NCI-H460 (cell line): Measurements from ENCODE around the gene SLC9A9. TPM values are rescaled to one million over a fixed set of nuclear protein-coding genes. Genes with fewer than 3 reads are reported as not detected.

ENCODE experiments used
- DNase-seq: peaks from one replicate; pipeline ENCODE4 v3.0.0-alpha.2; 2016; ENCODE audit warnings: low read depth; ENCODE audit errors: extremely low read depth
- total RNA-seq: library from RNA; depleted of rRNA; stranded (reverse); fragments of >200 nt; shearing (Covaris generic); gene quantifications from 2 replicates; pipeline ENCODE4 v1.2.3, GENCODE V29; 2014

Gene SLC9A9
- total RNA-seq, 1 experiment from 2014 or later = 1.1 TPM

DNA sequence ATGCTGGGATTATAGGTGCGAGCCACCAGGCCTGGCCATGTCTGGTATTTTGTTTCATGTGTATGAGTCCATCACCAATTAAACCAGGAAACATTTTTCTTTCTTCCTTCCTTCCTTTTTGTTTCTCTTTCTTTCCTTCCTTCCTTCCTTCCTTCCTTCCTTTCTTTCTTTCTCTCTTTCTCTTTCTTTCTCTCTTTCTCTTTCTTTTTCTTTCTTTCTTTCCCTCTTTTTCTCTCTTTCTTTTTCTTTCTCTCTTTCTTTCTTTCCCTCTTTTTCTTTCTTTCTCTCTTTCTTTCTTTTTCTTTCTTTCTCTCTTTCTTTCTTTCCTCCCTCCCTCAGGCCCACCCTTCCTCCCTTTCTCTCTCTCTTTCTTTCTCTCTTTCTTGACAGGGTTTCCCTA is 83.4 kb downstream of the SLC9A9 start:
- DNase-seq = no peak

- no peak for DNase-seq
These were observed 84.6 kb downstream of the SLC9A9 start for GRCh38 chr3:143763564-143764162.

DNA sequence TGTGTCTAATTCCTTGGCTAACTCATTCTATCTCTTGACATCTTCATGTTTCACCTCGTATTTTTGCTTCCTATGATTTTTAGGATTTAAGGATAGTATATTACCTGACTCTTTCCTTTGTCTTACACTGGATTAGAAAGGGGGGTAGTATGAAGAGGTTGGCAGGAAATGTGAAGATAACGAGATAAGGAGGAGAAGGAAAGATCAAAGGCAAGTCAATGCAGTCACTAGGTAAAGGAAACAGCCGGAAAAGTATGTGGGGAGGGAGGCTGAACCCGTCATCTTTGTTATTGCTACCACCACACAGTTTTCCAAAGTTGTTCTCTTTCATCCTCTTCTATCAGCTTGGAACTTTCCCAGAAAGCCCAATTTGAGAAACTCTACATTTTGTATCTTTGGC is 90.6 kb downstream of the SLC9A9 start:
- DNase-seq = no peak

DNA sequence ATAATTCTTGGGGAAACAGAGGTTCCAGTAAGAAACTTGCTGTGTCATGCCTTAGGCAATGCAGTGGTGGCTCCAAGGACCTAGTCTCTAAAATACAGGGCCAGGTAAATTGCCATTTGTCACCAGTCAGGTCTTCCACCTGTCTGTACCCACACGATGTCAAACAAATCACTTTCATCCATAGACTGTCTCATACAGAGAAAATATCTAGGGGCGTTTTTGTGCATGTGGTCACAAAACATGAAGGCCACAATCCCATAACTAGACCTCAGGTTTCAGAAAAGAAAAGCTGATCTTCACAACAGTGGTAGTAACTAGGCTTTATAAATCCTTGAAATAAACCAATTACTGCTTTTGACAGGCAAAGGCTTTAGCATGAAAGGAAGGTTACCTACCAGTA is 92.3 kb downstream of the SLC9A9 start:
- DNase-seq = no peak

DNA sequence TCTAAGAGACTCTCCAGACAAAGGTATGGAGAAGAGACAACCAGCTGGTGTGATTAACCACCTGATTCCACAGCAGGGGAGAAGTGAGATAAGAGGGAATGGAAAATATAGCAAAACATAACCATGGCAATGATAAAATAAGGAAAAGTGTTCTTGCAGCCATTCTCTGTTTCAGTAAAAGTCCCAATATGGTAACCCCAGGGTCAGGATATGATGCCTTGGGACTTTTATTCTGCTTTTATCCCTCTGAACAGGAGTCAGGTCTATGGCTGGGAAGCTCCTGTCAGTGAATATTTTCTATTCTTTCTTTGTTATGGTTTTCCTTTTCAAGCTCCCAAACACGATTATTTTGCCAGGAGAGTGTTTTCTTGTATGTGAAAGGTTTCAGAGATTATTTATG is 94.2 kb downstream of the SLC9A9 start:
- DNase-seq = no peak

DNA sequence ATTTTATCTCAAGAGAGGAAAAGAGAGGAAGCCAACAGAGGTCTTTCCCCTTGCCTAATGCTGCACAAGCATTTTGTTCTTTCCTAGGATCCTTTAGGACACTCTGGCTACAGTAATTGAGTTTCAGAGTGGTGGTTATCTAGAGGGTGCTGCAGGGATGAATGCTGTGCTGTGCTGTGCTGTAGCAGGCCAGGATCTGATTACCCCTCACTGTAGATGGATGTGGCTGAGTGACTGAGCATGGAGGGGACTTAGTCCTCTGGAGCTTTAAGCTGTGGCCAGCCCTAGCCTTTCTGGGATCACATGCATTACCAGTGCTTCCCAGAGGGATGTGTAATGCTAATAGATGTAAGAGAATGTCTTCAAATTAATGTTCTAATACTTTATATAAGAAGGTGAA is 94.8 kb downstream of the SLC9A9 start:
- no peak for DNase-seq

- DNase-seq = no peak
These were observed 95.3 kb downstream of the SLC9A9 start for GRCh38 chr3:143753006-143753405.

DNA sequence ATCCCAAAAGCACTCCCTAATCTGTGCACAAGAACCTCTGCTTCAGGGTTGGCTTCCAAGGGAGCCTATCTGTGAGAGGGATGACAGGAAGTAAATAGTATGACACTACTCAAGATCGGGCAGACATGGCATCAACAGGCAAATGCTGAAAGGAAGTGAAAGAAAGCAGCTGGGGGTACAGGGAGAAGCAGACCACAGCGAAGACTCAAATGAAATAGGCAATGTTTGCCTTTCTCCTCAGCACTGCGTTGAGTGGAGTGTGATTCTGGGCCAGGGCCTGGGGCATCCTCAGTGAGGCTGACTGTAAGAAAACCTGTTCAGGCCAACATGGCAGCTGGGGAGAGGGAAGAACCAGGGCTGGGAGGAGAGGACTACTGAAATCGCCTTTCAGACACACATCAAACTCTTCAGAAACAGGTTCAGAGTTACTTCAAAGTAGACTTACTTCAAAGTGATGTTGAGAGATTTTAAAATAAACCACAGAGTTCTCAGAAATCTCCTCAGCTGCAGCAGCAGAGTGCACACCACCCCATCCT is 96.6 kb downstream of the SLC9A9 start:
- no peak for DNase-seq

DNA sequence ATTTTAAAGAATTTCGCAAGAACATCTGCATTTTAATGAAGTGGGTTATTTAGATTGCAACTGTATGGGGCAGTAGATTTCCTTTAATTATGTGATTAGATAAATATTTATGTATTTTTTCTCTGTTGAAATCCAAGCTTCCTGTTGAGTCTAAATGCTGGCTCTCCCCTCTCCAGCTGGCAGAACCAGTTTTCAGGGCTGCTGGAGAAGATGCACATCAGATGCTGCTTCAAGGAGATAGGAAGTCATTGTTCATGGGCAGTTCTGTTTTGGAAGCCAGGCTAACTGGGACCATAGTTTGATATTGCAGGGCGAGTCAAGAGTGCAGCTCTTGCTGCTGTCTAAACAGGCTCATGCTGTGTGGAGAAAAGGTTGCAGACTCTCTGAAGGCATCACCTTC is 97.4 kb downstream of the SLC9A9 start:
- DNase-seq = no peak

DNA sequence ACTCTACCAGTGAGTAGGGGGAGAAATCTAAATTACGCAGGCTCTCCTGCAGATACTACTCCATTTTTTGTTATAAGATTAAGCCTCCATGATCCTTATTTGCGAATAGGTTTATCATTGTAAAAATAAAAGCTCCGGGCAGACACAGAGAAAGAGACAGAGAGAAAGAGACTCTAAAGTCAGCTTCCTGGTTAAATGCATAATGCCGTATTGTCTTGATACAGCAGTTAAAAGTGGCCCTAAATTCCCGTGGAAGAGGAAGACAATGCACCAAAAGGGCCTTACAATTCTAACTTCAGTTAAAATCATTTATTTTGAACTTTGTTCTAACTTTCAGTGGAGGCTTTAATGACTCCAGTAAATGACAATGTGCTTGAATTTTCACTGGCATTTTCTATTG is 98.3 kb downstream of the SLC9A9 start:
- no peak for DNase-seq

DNA sequence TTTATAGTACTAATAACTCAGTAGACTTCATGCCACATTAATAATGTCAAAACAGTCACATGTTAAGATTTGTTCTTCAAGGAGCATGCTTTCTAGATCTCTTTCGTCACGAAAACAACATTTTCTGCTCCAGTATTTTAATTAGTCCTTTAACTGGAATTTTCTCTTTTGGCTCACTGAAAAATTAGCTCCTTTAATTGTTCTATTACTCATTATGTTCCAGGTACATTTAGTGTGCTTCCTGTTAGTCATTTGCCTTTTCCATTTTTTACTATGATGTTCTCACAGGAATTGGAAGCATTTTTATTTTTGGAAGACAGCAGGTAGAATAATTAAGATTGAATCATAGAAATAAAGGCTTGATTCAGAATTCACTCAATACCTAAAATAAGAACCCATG is 111.2 kb downstream of the SLC9A9 start:
- DNase-seq = no peak

- no peak for DNase-seq
These were observed 111.9 kb downstream of the SLC9A9 start for GRCh38 chr3:143736205-143736997.

DNA sequence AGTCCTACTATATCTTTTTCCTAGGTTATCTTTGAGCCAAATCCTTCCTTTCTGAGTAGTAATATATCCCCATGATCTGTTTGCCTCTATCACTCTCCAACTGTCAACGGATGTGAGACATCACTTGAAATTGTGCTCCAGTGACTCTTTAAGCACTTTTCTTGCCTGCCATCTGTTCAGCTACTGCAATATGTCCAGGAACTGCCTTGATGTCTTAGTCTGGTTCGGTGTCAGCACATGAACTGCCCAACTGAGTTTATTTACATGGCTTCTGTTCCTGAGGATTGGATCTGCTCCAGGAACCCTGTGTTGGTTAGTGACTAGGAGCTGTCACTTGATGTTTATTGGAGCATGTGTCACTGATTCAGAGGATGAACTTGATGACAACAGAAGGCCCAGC is 116.5 kb downstream of the SLC9A9 start:
- DNase-seq = no peak

DNA sequence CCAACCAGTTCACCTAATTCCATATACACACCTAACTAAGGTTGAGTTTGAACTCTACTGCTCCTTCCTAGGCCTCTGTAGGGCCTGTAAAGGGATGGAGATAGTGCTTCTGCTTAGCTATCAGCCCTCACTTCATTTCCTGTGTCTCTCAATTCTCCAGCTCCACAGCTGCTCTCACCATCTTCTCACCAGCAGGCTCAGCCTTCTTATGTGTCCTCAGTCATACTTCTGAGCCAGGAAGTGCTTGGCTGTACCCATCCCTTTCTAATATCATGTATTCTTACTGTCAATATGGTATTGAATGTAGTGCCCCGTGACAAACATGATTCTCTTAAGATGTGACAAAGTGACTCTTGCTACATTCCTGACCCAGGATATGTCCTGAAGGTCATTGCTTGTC is 116.9 kb downstream of the SLC9A9 start:
- DNase-seq = no peak

- DNase-seq = no peak
These were observed 120.9 kb downstream of the SLC9A9 start for GRCh38 chr3:143727391-143727790.

GRCh38 chr3:143726727-143727126 is 121.5 kb downstream of the SLC9A9 start:
- DNase-seq = no peak

DNA sequence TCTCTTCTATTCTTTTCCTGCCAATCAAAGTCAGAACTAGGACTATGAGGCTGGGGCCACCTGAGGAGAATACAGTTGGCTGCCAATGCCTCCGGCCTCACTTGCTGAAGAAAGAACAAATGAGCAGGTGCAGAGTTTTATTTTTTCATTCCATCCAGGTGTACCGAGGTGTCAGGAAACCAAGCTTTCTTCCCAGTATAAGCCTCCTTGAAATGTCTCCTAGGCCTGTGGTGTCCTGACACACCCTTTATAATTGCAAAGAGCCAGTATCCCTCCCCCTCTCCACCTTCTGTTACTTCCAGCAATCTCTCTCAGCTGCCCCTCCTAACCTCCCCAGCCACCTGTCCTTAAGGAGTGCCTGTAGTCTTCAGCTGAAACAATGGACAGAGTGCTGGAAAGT is 127.9 kb downstream of the SLC9A9 start:
- DNase-seq = no peak

DNA sequence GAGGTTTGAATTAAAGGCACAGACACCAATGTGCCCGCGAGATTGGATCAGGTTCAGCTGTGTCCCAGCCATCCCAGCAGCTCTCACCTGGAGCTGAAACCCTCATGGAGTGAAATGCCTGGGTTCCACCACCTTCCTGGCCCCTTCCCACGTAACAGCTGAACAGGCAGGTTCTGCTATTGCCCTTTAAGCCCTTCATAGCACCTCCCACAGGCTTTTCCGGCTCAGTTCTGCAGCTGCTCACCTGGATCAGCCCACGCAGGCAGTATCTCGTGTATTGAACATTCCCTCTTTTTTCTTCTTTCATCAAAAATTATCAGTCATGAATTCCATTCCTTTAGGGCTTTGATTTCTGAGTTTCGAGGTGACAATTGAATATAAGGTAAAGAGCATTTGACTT is 129.8 kb downstream of the SLC9A9 start:
- no peak for DNase-seq

GRCh38 chr3:143716731-143717130 is 131.5 kb downstream of the SLC9A9 start:
- DNase-seq = no peak

DNA sequence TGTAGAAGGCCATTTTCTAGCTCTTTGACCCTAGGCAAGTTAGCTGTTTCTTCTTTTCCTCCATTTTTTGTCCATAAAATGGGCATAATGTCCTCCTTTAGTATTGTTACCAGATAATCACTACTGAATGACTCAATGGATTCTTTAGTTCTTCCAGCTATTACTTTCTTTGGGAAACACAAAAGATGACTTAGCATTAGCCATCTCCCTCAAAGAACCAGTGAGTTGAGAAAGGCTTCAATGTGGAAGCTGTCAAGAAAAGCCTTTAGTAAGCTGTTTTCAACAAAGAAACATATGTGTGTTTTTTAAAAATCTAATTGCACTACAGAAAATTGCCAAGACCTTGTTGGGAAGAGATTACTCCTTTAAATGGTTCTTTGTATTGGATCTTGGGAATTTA is 135.7 kb downstream of the SLC9A9 start:
- DNase-seq = no peak

DNA sequence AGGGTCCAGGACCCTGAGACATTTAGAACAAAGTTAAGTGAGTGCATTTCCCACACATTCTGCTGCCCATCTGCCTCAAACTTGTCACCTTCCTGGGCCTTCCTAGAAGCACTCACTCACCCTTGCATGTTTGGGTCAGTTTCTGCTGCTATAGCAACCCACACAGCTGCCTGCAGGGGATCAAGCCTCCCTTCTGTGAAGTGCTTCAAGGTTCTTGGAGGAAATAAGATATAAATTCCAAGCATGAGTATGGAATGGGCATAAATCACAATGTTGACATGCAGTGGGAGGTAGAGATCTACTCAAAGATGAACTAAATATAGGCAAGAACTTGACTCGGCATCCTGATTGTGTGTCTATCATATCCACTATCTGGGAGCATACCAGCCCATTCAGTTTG is 140.4 kb downstream of the SLC9A9 start:
- no peak for DNase-seq

DNA sequence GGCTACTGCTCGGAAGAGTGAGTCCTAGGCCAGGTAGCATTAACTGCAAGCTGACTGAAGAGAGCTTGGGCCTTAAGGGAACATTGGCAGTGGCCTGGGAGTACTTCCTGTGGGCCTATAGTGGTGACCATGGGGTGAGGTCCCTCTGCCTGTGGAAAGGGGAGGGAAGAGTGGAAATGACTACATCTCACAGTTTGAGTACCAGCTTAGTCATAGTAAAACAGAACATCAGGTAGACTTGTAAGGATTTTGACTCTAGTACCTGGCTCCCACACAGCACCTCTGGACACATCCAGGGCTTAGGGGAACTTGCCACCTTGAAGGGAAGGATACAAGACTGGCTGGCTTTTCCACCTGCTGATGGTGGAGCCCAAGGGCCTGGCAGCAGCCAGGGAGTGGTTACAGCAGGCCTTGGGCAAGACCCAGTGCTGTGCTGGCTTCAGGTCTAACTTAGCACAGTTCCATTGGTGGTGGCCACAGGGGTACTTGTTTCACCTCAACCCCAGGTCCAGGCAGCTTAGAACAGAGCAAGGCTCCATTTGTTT is 147.8 kb downstream of the SLC9A9 start:
- DNase-seq = no peak
